GM23338 (cell line): ENCODE data around the gene PLEK. TPM values are rescaled to one million over a fixed set of nuclear protein-coding genes. Genes with fewer than 3 reads are reported as not detected.

ENCODE experiments used
- ATAC-seq: fragments of 200-7000 bp; cut with Tn5 transposase; 3 replicates; pipeline ENCODE4 v1.9.1; 2020
- DNase-seq: peaks from one replicate; pipeline ENCODE4 v3.0.0-alpha.2; 2015; ENCODE audit warnings: low spot score
- H2AFZ ChIP-seq: fragments of 200-600 bp; sonication (generic); 2 replicates; pipeline ENCODE4 v1.8.0; 2016; ENCODE audit warnings: antibody characterized with exemption, mild to moderate bottlenecking, moderate library complexity
- H3F3A ChIP-seq: fragments of 200-600 bp; sonication (generic); replicated peaks from 2 replicates; pipeline ENCODE4 v1.8.0; 2017; ENCODE audit warnings: antibody characterized with exemption, mixed run types, low read depth
- H3K27ac ChIP-seq: fragments of 200-600 bp; sonication (generic); 2 replicates; pipeline ENCODE4 v1.6.1; 2016; ENCODE audit warnings: low read depth
- H3K27me3 ChIP-seq: fragments of 200-600 bp; sonication (generic); 2 replicates; pipeline ENCODE4 v1.8.0; 2016; ENCODE audit warnings: mild to moderate bottlenecking, mixed run types, moderate library complexity; ENCODE audit not compliant: insufficient read depth
- H3K36me3 ChIP-seq: fragments of 200-600 bp; sonication (generic); 2 replicates; pipeline ENCODE4 v1.8.0; 2016; ENCODE audit warnings: mild to moderate bottlenecking; ENCODE audit not compliant: insufficient read depth
- H3K4me1 ChIP-seq: fragments of 200-600 bp; sonication (generic); 2 replicates; pipeline ENCODE4 v1.8.0; 2016; ENCODE audit warnings: mild to moderate bottlenecking, moderate library complexity; ENCODE audit not compliant: insufficient read depth
- H3K4me2 ChIP-seq: fragments of 200-600 bp; sonication (generic); 2 replicates; pipeline ENCODE4 v1.7.1; 2017; ENCODE audit warnings: mixed run types
- H3K4me3 ChIP-seq: fragments of 200-600 bp; sonication (generic); 2 replicates; pipeline ENCODE4 v1.6.1; 2016; ENCODE audit warnings: mixed run types
- H3K79me2 ChIP-seq: fragments of 200-600 bp; sonication (generic); replicated peaks from 2 replicates; pipeline ENCODE4 v1.8.0; 2017; ENCODE audit warnings: mild to moderate bottlenecking; ENCODE audit not compliant: insufficient read depth
- H3K9me2 ChIP-seq: fragments of 200-600 bp; sonication (generic); 2 replicates; pipeline ENCODE4 v1.8.0; 2017; ENCODE audit not compliant: insufficient read depth
- H4K20me1 ChIP-seq: fragments of 200-600 bp; sonication (generic); replicated peaks from 2 replicates; pipeline ENCODE4 v1.8.0; 2017; ENCODE audit warnings: mild to moderate bottlenecking; ENCODE audit not compliant: insufficient read depth
- H3K27ac Mint-ChIP-seq: 2 replicates; pipeline ENCODE4 v1.8.0; 2020; ENCODE audit warnings: inconsistent platforms, mild to moderate bottlenecking, moderate library complexity, mixed read lengths
- H3K27me3 Mint-ChIP-seq: 3 replicates; pipeline ENCODE4 v1.8.0; 2022; ENCODE audit warnings: low read depth, mild to moderate bottlenecking, moderate library complexity, mixed read lengths, inconsistent platforms; ENCODE audit not compliant: insufficient read depth, poor library complexity
- H3K36me3 Mint-ChIP-seq: 3 replicates; pipeline ENCODE4 v1.8.0; 2021; ENCODE audit warnings: low read depth, mild to moderate bottlenecking, inconsistent platforms, moderate library complexity, mixed read lengths
- H3K4me1 Mint-ChIP-seq: 3 replicates; pipeline ENCODE4 v1.8.0; 2020; ENCODE audit warnings: mild to moderate bottlenecking, inconsistent platforms, mixed read lengths
- H3K4me3 Mint-ChIP-seq: 3 replicates; pipeline ENCODE4 v1.8.0; 2021; ENCODE audit warnings: moderate library complexity, mild to moderate bottlenecking, inconsistent platforms, mixed read lengths
- H3K9me3 Mint-ChIP-seq: 3 replicates; pipeline ENCODE4 v1.8.0; 2020; ENCODE audit warnings: moderate library complexity, mild to moderate bottlenecking, inconsistent platforms, mixed read lengths
- CREB1 ChIP-seq: fragments of 250-450 bp; sonication (Bioruptor Pico); IDR thresholded peaks from 2 replicates; pipeline ENCODE4 v1.5.0; 2020; ENCODE audit warnings: low read depth, mild to moderate bottlenecking, moderate library complexity
- EZH2 ChIP-seq: fragments of 200-600 bp; sonication (generic); IDR thresholded peaks from one replicate; pipeline ENCODE4 v1.8.0; 2017; ENCODE audit warnings: antibody characterized with exemption, mild to moderate bottlenecking, low read depth; ENCODE audit not compliant: unreplicated experiment
- EZH2phosphoT487 ChIP-seq: fragments of 200-600 bp; sonication (generic); IDR thresholded peaks from one replicate; pipeline ENCODE4 v1.8.1; 2018; ENCODE audit warnings: antibody characterized with exemption; ENCODE audit not compliant: unreplicated experiment
- JUNB ChIP-seq: IDR thresholded peaks from one replicate; pipeline ENCODE4 v1.6.1; 2016; ENCODE audit warnings: antibody characterized with exemption; ENCODE audit not compliant: unreplicated experiment
- NANOG ChIP-seq: IDR thresholded peaks from 2 replicates; pipeline ENCODE4 v1.6.1; 2016; ENCODE audit warnings: antibody characterized with exemption, borderline replicate concordance
- POLR2AphosphoS5 ChIP-seq: IDR thresholded peaks from 2 replicates; pipeline ENCODE4 v1.6.1; 2016; ENCODE audit warnings: antibody characterized with exemption, low read depth
- STAT1 ChIP-seq: IDR thresholded peaks from one replicate; pipeline ENCODE4 v1.6.1; 2016; ENCODE audit warnings: antibody characterized with exemption; ENCODE audit not compliant: unreplicated experiment
- ZNF114 ChIP-seq: fragments of 250-450 bp; sonication (Bioruptor Pico); IDR thresholded peaks from 2 replicates; pipeline ENCODE4 v1.5.0; 2020; ENCODE audit warnings: mild to moderate bottlenecking, moderate library complexity
- ZNF331 ChIP-seq: fragments of 250-450 bp; sonication (Bioruptor Pico); IDR thresholded peaks from 2 replicates; pipeline ENCODE4 v1.5.0; 2020; ENCODE audit warnings: low read depth, mild to moderate bottlenecking, moderate library complexity
- polyA plus RNA-seq: library from polyadenylated mRNA; unstranded; fragments of >200 nt; fragmentation: Nextera tagmentation; extraction: Ambion mirVana; gene quantifications from 2 replicates; pipeline ENCODE4 v1.2.1, GENCODE V29; 2016
- total RNA-seq: library from RNA; depleted of rRNA; stranded (reverse); fragments of >200 nt; shearing (Covaris generic); gene quantifications from 2 replicates; pipeline ENCODE4 v1.2.3, GENCODE V29; 2014
- TF ChIP-seq, protein P1 (sequence below): IDR thresholded peaks from 2 replicates; pipeline ENCODE4 v1.6.1; 2016; ENCODE audit warnings: antibody characterized with exemption
- TF ChIP-seq, protein P2 (sequence below), 2 experiments: fragments of 200-600 bp in 1 of 2; sonication (generic) in 1 of 2; conservative IDR thresholded peaks; 2 replicates each; pipeline versions ENCODE4 v1.5.1 to v1.6.1; 2016 to 2017; ENCODE audit warnings: antibody characterized with exemption in 2 of 2, low read depth in 2 of 2, mild to moderate bottlenecking in 2 of 2, moderate library complexity in 1 of 2
- TF ChIP-seq, protein P3 (sequence below): IDR thresholded peaks from one replicate; pipeline ENCODE4 v1.6.1; 2018; ENCODE audit warnings: antibody characterized with exemption; ENCODE audit not compliant: unreplicated experiment
- TF ChIP-seq, protein P4 (sequence below): fragments of 250-450 bp; sonication (Bioruptor Pico); IDR thresholded peaks from 2 replicates; pipeline ENCODE4 v1.5.0; 2020; ENCODE audit warnings: mild to moderate bottlenecking, moderate library complexity

The PLEK gene
- total and polyA plus RNA-seq, 2 experiments from 2014 or later = 0.06 TPM; not detected in 1

DNA sequence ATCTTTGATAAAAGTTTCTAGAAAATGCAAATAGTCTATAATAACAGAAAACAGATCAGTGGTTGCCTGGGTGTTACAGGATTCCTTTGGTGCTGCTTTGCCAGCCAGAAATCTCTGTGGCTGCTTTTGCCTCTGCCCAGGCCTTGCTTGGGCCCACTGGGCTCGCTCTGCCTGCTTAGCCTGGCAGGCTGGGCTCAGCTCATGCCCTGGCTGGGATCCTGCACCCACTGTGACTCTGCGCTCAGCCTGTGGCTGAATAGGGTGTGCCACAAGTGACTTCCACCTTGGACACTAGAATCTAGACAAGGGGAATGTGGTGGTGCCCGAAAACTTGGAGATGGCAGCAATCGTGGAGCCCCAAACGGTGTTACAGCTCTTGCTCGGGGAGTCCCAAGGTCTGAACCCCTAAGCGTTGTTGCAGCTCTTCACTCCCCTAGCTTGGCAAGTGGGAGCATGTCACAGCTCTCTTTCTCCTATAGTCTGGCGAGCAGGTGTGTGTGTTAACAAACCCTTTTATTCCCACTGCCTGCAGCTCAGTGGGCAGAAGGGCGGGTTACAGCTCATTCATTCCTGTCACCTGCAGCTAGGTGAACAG is 51.1 kb downstream of the PLEK start:
- no peaks in the 10 kb centered on the region for H3K9me2 ChIP-seq
- no peak overlapping the region for H3K27ac ChIP-seq
- H2AFZ ChIP-seq = 0 out of 2 replicates have a peak overlapping the region, but pooled peaks have one; percentile 43
- Mint-ChIP-seq H3K27me3 (peaks cover 2% of the 10 kb centered on the region), H3K9me3 (no peaks in the 10 kb centered on the region; the same call in 2 of the 3 replicates), H3K27ac (no peak overlapping the region), H3K4me1 (peaks cover 21% of the 10 kb centered on the region), H3K4me3 (no peak overlapping the region), H3K36me3 (no peaks in the 10 kb centered on the region; the same call in 2 of the 3 replicates)
- TF ChIP-seq STAT1 (no peak), NANOG (no peak), JUNB (no peak), EZH2 (no peak), EZH2phosphoT487 (no peak), POLR2AphosphoS5 (no peak), ZNF331 (CRISPR knock-in tag) (no peak), CREB1 (CRISPR knock-in tag) (no peak), ZNF114 (CRISPR knock-in tag) (no peak)
- TF ChIP-seq, protein P1, sequence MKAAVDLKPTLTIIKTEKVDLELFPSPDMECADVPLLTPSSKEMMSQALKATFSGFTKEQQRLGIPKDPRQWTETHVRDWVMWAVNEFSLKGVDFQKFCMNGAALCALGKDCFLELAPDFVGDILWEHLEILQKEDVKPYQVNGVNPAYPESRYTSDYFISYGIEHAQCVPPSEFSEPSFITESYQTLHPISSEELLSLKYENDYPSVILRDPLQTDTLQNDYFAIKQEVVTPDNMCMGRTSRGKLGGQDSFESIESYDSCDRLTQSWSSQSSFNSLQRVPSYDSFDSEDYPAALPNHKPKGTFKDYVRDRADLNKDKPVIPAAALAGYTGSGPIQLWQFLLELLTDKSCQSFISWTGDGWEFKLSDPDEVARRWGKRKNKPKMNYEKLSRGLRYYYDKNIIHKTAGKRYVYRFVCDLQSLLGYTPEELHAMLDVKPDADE = no peak
- TF ChIP-seq, protein P2, sequence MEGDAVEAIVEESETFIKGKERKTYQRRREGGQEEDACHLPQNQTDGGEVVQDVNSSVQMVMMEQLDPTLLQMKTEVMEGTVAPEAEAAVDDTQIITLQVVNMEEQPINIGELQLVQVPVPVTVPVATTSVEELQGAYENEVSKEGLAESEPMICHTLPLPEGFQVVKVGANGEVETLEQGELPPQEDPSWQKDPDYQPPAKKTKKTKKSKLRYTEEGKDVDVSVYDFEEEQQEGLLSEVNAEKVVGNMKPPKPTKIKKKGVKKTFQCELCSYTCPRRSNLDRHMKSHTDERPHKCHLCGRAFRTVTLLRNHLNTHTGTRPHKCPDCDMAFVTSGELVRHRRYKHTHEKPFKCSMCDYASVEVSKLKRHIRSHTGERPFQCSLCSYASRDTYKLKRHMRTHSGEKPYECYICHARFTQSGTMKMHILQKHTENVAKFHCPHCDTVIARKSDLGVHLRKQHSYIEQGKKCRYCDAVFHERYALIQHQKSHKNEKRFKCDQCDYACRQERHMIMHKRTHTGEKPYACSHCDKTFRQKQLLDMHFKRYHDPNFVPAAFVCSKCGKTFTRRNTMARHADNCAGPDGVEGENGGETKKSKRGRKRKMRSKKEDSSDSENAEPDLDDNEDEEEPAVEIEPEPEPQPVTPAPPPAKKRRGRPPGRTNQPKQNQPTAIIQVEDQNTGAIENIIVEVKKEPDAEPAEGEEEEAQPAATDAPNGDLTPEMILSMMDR (conservative IDR thresholded peaks at IDR 0.05; ENCODE audit: low read depth in 2 of 2) = no peak
- TF ChIP-seq, protein P3, sequence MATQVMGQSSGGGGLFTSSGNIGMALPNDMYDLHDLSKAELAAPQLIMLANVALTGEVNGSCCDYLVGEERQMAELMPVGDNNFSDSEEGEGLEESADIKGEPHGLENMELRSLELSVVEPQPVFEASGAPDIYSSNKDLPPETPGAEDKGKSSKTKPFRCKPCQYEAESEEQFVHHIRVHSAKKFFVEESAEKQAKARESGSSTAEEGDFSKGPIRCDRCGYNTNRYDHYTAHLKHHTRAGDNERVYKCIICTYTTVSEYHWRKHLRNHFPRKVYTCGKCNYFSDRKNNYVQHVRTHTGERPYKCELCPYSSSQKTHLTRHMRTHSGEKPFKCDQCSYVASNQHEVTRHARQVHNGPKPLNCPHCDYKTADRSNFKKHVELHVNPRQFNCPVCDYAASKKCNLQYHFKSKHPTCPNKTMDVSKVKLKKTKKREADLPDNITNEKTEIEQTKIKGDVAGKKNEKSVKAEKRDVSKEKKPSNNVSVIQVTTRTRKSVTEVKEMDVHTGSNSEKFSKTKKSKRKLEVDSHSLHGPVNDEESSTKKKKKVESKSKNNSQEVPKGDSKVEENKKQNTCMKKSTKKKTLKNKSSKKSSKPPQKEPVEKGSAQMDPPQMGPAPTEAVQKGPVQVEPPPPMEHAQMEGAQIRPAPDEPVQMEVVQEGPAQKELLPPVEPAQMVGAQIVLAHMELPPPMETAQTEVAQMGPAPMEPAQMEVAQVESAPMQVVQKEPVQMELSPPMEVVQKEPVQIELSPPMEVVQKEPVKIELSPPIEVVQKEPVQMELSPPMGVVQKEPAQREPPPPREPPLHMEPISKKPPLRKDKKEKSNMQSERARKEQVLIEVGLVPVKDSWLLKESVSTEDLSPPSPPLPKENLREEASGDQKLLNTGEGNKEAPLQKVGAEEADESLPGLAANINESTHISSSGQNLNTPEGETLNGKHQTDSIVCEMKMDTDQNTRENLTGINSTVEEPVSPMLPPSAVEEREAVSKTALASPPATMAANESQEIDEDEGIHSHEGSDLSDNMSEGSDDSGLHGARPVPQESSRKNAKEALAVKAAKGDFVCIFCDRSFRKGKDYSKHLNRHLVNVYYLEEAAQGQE = no peak
- TF ChIP-seq, protein P4, sequence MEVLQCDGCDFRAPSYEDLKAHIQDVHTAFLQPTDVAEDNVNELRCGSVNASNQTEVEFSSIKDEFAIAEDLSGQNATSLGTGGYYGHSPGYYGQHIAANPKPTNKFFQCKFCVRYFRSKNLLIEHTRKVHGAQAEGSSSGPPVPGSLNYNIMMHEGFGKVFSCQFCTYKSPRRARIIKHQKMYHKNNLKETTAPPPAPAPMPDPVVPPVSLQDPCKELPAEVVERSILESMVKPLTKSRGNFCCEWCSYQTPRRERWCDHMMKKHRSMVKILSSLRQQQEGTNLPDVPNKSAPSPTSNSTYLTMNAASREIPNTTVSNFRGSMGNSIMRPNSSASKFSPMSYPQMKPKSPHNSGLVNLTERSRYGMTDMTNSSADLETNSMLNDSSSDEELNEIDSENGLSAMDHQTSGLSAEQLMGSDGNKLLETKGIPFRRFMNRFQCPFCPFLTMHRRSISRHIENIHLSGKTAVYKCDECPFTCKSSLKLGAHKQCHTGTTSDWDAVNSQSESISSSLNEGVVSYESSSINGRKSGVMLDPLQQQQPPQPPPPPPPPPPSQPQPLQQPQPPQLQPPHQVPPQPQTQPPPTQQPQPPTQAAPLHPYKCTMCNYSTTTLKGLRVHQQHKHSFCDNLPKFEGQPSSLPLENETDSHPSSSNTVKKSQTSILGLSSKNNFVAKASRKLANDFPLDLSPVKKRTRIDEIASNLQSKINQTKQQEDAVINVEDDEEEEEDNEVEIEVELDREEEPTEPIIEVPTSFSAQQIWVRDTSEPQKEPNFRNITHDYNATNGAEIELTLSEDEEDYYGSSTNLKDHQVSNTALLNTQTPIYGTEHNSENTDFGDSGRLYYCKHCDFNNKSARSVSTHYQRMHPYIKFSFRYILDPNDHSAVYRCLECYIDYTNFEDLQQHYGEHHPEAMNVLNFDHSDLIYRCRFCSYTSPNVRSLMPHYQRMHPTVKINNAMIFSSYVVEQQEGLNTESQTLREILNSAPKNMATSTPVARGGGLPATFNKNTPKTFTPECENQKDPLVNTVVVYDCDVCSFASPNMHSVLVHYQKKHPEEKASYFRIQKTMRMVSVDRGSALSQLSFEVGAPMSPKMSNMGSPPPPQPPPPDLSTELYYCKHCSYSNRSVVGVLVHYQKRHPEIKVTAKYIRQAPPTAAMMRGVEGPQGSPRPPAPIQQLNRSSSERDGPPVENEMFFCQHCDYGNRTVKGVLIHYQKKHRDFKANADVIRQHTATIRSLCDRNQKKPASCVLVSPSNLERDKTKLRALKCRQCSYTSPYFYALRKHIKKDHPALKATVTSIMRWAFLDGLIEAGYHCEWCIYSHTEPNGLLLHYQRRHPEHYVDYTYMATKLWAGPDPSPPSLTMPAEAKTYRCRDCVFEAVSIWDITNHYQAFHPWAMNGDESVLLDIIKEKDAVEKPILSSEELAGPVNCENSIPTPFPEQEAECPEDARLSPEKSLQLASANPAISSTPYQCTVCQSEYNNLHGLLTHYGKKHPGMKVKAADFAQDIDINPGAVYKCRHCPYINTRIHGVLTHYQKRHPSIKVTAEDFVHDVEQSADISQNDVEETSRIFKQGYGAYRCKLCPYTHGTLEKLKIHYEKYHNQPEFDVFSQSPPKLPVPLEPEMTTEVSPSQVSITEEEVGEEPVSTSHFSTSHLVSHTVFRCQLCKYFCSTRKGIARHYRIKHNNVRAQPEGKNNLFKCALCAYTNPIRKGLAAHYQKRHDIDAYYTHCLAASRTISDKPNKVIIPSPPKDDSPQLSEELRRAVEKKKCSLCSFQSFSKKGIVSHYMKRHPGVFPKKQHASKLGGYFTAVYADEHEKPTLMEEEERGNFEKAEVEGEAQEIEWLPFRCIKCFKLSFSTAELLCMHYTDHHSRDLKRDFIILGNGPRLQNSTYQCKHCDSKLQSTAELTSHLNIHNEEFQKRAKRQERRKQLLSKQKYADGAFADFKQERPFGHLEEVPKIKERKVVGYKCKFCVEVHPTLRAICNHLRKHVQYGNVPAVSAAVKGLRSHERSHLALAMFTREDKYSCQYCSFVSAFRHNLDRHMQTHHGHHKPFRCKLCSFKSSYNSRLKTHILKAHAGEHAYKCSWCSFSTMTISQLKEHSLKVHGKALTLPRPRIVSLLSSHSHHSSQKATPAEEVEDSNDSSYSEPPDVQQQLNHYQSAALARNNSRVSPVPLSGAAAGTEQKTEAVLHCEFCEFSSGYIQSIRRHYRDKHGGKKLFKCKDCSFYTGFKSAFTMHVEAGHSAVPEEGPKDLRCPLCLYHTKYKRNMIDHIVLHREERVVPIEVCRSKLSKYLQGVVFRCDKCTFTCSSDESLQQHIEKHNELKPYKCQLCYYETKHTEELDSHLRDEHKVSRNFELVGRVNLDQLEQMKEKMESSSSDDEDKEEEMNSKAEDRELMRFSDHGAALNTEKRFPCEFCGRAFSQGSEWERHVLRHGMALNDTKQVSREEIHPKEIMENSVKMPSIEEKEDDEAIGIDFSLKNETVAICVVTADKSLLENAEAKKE = no peak
- H3K36me3 ChIP-seq = no peaks in the 10 kb centered on the region
- H3K79me2 ChIP-seq = no peaks in the 10 kb centered on the region
- no peak overlapping the region for H3K4me3 ChIP-seq
- no peaks in the 10 kb centered on the region for H3K27me3 ChIP-seq
- ATAC-seq (no peak), DNase-seq (no peak)
- H3K4me2 ChIP-seq = no peak overlapping the region
- H3F3A ChIP-seq = no peaks in the 10 kb centered on the region
- H4K20me1 ChIP-seq = no peaks in the 10 kb centered on the region
- peaks cover 15% of the 10 kb centered on the region for H3K4me1 ChIP-seq
